GM12878 (cell line): ENCODE results near the gene ARID5B. TPM values are rescaled to one million over a fixed set of nuclear protein-coding genes. Genes with fewer than 3 reads are reported as not detected.

Source experiments
- ATAC-seq: fragments of 200-7000 bp; cut with Tn5 transposase; 3 replicates; pipeline ENCODE4 v1.9.1; 2020; ENCODE audit warnings: mild to moderate bottlenecking, moderate library complexity
- BruUV-seq: library from RNA; stranded (reverse); fragments of 400-500 nt; replicated peaks from 2 replicates; lab custom pipeline; 2021; lab: Mats Ljungman, UMichigan
- CTCF ChIA-PET: fragments of 300-600 bp; sonication (Branson Sonifier 250); formaldehyde crosslinking; extraction: SDS; loops from one replicate; lab custom pipeline; 2021; ENCODE audit warnings: inconsistent platforms; lab: Yijun Ruan, JAX
- POLR2A ChIA-PET: fragments of 350-600 bp; formaldehyde crosslinking; extraction: SDS; loops from one replicate; lab custom pipeline; 2021; ENCODE audit warnings: inconsistent platforms; lab: Charles Lee
- RAD21 ChIA-PET: fragments of 300-600 bp; sonication (Branson Sonifier 250); formaldehyde crosslinking; loops from one replicate; lab custom pipeline; 2023; ENCODE audit warnings: antibody characterized with exemption; ENCODE audit not compliant: unreplicated experiment; lab: Charles Lee
- SMC1A ChIA-PET: fragments of 300-600 bp; sonication (Branson Sonifier 250); formaldehyde crosslinking; loops from one replicate; lab custom pipeline; 2023; ENCODE audit not compliant: unreplicated experiment, uncharacterized antibody; lab: Charles Lee
- DNase-seq: peaks from one replicate; pipeline ENCODE4 v3.0.0-alpha.2; 2011; ENCODE audit warnings: low read depth, low spot score
- FAIRE-seq: peaks from 3 replicates; lab custom pipeline; 2011; peaks lifted over from hg19 to GRCh38; lab: Jason Lieb, UNC
- H2AFZ ChIP-seq: 2 replicates; pipeline ENCODE4 v1.6.0; 2011; ENCODE audit warnings: low read depth, low read length, control low read depth; ENCODE audit not compliant: control insufficient read depth
- H3K27ac ChIP-seq: 2 replicates; pipeline ENCODE4 v1.5.1; 2011; ENCODE audit warnings: control low read depth; ENCODE audit not compliant: control insufficient read depth, insufficient read depth
- H3K27me3 ChIP-seq, 2 experiments: replicated peaks in 1 of 2; 2 replicates each; pipeline versions ENCODE4 v1.6.0 to v1.6.1; 2011; ENCODE audit warnings: low read length in 1 of 2; ENCODE audit not compliant: control insufficient read depth in 2 of 2, insufficient read depth in 2 of 2
- H3K36me3 ChIP-seq, 2 experiments: 2 replicates each; pipeline ENCODE4 v1.5.1; 2011; ENCODE audit warnings: low read length in 1 of 2; ENCODE audit not compliant: control insufficient read depth in 2 of 2, insufficient read depth in 2 of 2
- H3K4me1 ChIP-seq: 2 replicates; pipeline ENCODE4 v1.6.1; 2011; ENCODE audit warnings: mild to moderate bottlenecking, low read length, moderate library complexity, mixed read lengths; ENCODE audit not compliant: control insufficient read depth, insufficient read depth
- H3K4me2 ChIP-seq: 2 replicates; pipeline ENCODE4 v1.6.0; 2011; ENCODE audit warnings: control low read depth; ENCODE audit not compliant: control insufficient read depth, insufficient read depth
- H3K4me3 ChIP-seq: fragments of 200-600 bp; sonication (generic); 2 replicates; pipeline ENCODE4 v1.5.1; 2016
- H3K79me2 ChIP-seq: 2 replicates; pipeline ENCODE4 v1.6.0; 2011; ENCODE audit warnings: low read length; ENCODE audit not compliant: control insufficient read depth, insufficient read depth
- H3K9ac ChIP-seq: 2 replicates; pipeline ENCODE4 v1.8.0; 2011; ENCODE audit warnings: low read length, control low read depth, mixed read lengths; ENCODE audit not compliant: control insufficient read depth, insufficient read depth
- H3K9me3 ChIP-seq: replicated peaks from 3 replicates; pipeline ENCODE4 v1.5.1; 2011; ENCODE audit warnings: mild to moderate bottlenecking, low read length; ENCODE audit not compliant: control insufficient read depth, insufficient read depth
- H4K20me1 ChIP-seq: 2 replicates; pipeline ENCODE4 v1.6.0; 2011; ENCODE audit not compliant: control insufficient read depth, insufficient read depth
- CEBPB ChIP-seq, 2 experiments: fragments of 150-350 bp in 1 of 2; IDR thresholded peaks; 2 replicates each; pipeline ENCODE4 v1.6.1; 2012 to 2014; ENCODE audit warnings: low read depth in 2 of 2, low read length in 2 of 2, borderline replicate concordance in 1 of 2, inconsistent platforms in 1 of 2
- EP300 ChIP-seq, 2 experiments: fragments of 150-350 bp in 1 of 2; IDR thresholded peaks; 2 replicates each; pipeline ENCODE4 v1.6.1; 2011 to 2012; ENCODE audit warnings: low read depth in 2 of 2, low read length in 2 of 2, borderline replicate concordance in 1 of 2, improper control_type of control experiment in 1 of 2, inconsistent platforms in 1 of 2; ENCODE audit not compliant: control insufficient read depth in 1 of 2
- FOXM1 ChIP-seq: IDR thresholded peaks from 2 replicates; pipeline ENCODE4 v1.6.1; 2012; ENCODE audit warnings: low read depth, mild to moderate bottlenecking, inconsistent platforms, low read length, moderate library complexity
- GATAD2B ChIP-seq: fragments of 450-650 bp; conservative IDR thresholded peaks from 2 replicates; pipeline ENCODE4 v1.6.1; 2017; ENCODE audit warnings: low read depth, mild to moderate bottlenecking, moderate library complexity
- IKZF2 ChIP-seq, 2 experiments: fragments of 450-650 bp; IDR thresholded peaks; 2 replicates each; pipeline ENCODE4 v1.6.1; 2017; ENCODE audit warnings: mild to moderate bottlenecking in 2 of 2, moderate library complexity in 2 of 2
- MLLT1 ChIP-seq: fragments of 450-650 bp; IDR thresholded peaks from 2 replicates; pipeline ENCODE4 v1.6.1; 2016; ENCODE audit warnings: mild to moderate bottlenecking
- MTA2 ChIP-seq: fragments of 450-650 bp; IDR thresholded peaks from 2 replicates; pipeline ENCODE4 v1.6.1; 2016; ENCODE audit warnings: low read depth, mild to moderate bottlenecking, moderate library complexity
- MXI1 ChIP-seq: fragments of 150-350 bp; IDR thresholded peaks from 2 replicates; pipeline ENCODE4 v1.6.1; 2011; ENCODE audit warnings: low read depth, mild to moderate bottlenecking, inconsistent platforms, low read length, improper control_type of control experiment
- NR2C1 ChIP-seq: fragments of 450-650 bp; IDR thresholded peaks from 2 replicates; pipeline ENCODE4 v1.6.1; 2017; ENCODE audit warnings: antibody characterized with exemption, mild to moderate bottlenecking, moderate library complexity
- PBX3 ChIP-seq: IDR thresholded peaks from 2 replicates; pipeline ENCODE4 v1.6.1; 2011; ENCODE audit warnings: mild to moderate bottlenecking, low read depth, low read length, moderate library complexity; ENCODE audit not compliant: insufficient replicate concordance
- RELB ChIP-seq: fragments of 450-650 bp; IDR thresholded peaks from 2 replicates; pipeline ENCODE4 v1.6.1; 2017; ENCODE audit warnings: low read depth, mild to moderate bottlenecking, moderate library complexity
- RUNX3 ChIP-seq: IDR thresholded peaks from 2 replicates; pipeline ENCODE4 v1.6.1; 2012; ENCODE audit warnings: low read length, inconsistent platforms
- SMAD1 ChIP-seq: fragments of 450-650 bp; IDR thresholded peaks from 2 replicates; pipeline ENCODE4 v1.6.1; 2018; ENCODE audit warnings: mild to moderate bottlenecking, low read depth; ENCODE audit not compliant: partially characterized antibody
- SREBF2 ChIP-seq: IDR thresholded peaks from 2 replicates; pipeline ENCODE4 v1.6.1; 2012; ENCODE audit warnings: mild to moderate bottlenecking, low read length
- TBL1XR1 ChIP-seq: IDR thresholded peaks from 2 replicates; pipeline ENCODE4 v1.6.1; 2012; ENCODE audit warnings: low read depth, low read length, improper control_type of control experiment
- ZSCAN29 ChIP-seq: fragments of 450-650 bp; IDR thresholded peaks from 2 replicates; pipeline ENCODE4 v1.6.1; 2017; ENCODE audit warnings: mild to moderate bottlenecking, moderate library complexity
- ZZZ3 ChIP-seq: IDR thresholded peaks from 2 replicates; pipeline ENCODE4 v1.6.1; 2011; ENCODE audit warnings: low read depth; ENCODE audit not compliant: control insufficient read depth, insufficient read length
- WGBS: methylation state at CpG from one replicate; pipeline ENCODE4 v1.1.6; 2016; ENCODE audit warnings: low lambda C conversion rate; ENCODE audit not compliant: insufficient replicate concordance, insufficient coverage; ENCODE audit errors: missing lambda C conversion rate; 5-methylcytosine and 5-hydroxymethylcytosine counted together
- in situ Hi-C: fragments of 300-500 bp; cut with MboI; formaldehyde crosslinking; loops from 9 replicates; pipeline ENCODE4 v1.14.3; 2018; ENCODE audit warnings: mixed read lengths
- intact Hi-C: fragments of 100-400 bp; cut with micrococcal nuclease; formaldehyde crosslinking; loops from one replicate; pipeline ENCODE4 v1.14.2; 2022; ENCODE audit not compliant: unreplicated experiment
- polyA plus RNA-seq, 11 experiments: library from polyadenylated mRNA; depleted of rRNA in 4 of 11; unstranded in 6 of 11; stranded (reverse) in 5 of 11; fragments of >200 nt; fragmentation: Nextera tagmentation in 4 of 11; fragmentation: Illumina TruSeq in 1 of 11; extraction: Ambion mirVana in 4 of 11; extraction: Trizol in 1 of 11; gene quantifications; 1 replicate in 1 of 11; 2 replicates in 10 of 11; pipeline versions ENCODE4 v1.2.1 to v1.2.3, GENCODE V29; 2011 to 2016; ENCODE audit warnings: inconsistent platforms in 2 of 11, missing spikeins in 2 of 11, low read depth in 1 of 11
- total RNA-seq, 4 experiments: library from RNA; depleted of rRNA in 3 of 4; stranded (reverse); fragments of >200 nt in 3 of 4; fragmentation: Illumina TruSeq in 1 of 4; extraction: Trizol in 1 of 4; gene quantifications; 2 replicates each; pipeline versions ENCODE4 v1.2.1 to v1.2.3, GENCODE V29; 2013 to 2021

The ARID5B gene
- total and polyA plus RNA-seq, 10 of the 15 experiments (the other 5 are each of a cell fraction or from before 2014, with no cell fraction given), result 2.7 to 8.5 (median 6.1) TPM

GRCh38 chr10:62018131-62018911 lies 116.8 kb downstream of the ARID5B start:
- POLR2A ChIA-PET, result interaction anchor here (0.6 kb wide), 1 partner anchor 11 kb away, joined by 3 read pairs; no protein-coding TSS in a partner anchor
- WGBS, result 12% methylated on average over 6 of the region's 9 CpGs
- intact Hi-C loops, result no loop called here
- Histone ChIP-seq H2AFZ (no peak overlapping the region), H4K20me1 (no peaks in the 10 kb centered on the region), H3K9ac (no peak overlapping the region), H3K4me2 (peak overlapping the region; percentile 36), H3K27me3 (no peaks in the 10 kb centered on the region), H3K4me3 (peak overlapping the region; percentile 18; the same call in 1 of the 2 replicates), H3K36me3 (peaks cover 1 to 6% of the 10 kb centered on the region in 2 experiments; a peak in 1 of 4 replicates), H3K79me2 (peaks cover 47% of the 10 kb centered on the region), H3K27ac (peak overlapping the region; percentile 85), H3K9me3 (peaks cover 6% of the 10 kb centered on the region; the same call in 2 of the 3 replicates), H3K4me1 (peaks cover 62% of the 10 kb centered on the region)
- CTCF ChIA-PET, result no interaction called here
- in situ Hi-C loops, result no loop called here
- RAD21 ChIA-PET, result no interaction called here
- BruUV-seq, result no TSS peak
- ATAC-seq, result no peak
- no peak for FAIRE-seq
- SMC1A ChIA-PET, result interaction anchor here (1.0 to 2.6 kb wide), 4 partner anchors 11 to 118 kb away, joined by 3 to 12 read pairs (median 4); no protein-coding TSS in a partner anchor
- DNase-seq, result no peak
- TF ChIP-seq PBX3 (no peak), EP300 (IDR thresholded peaks at IDR 0.05; ENCODE audit: borderline replicate concordance in 1 of 2, control insufficient read depth in 1 of 2, low read depth in 2 of 2, low read length in 2 of 2) (peak; percentile 79 to 95; a peak in 3 of 4 replicates), RUNX3 (peak; percentile 33), RELB (peak; percentile 72), MTA2 (0 out of 2 replicates have a peak, but pooled peaks have one; percentile 43), FOXM1 (no peak), IKZF2 (IDR thresholded peaks at IDR 0.05) (0 out of 4 replicates have a peak, but pooled peaks of 1 of the 2 experiments have one; percentile 23), TBL1XR1 (0 out of 2 replicates have a peak, but pooled peaks have one; percentile 30), GATAD2B (no peak), MLLT1 (0 out of 2 replicates have a peak, but pooled peaks have one; percentile 16), ZZZ3 (no peak), SMAD1 (peak; percentile 28), ZSCAN29 (no peak), SREBF2 (no peak), NR2C1 (no peak), CEBPB (IDR thresholded peaks at IDR 0.05; ENCODE audit: borderline replicate concordance in 1 of 2, low read depth in 2 of 2, low read length in 2 of 2) (no peak), MXI1 (peak; percentile 25; the same call in 1 of the 2 replicates)
